Left hindlimb (tissue), 1 donor: Measurements from ENCODE around the gene UBASH3A.

Source experiments
- DNase-seq: peaks from one replicate; pipeline ENCODE4 v3.0.0-alpha.2; 2018

Gene UBASH3A

GRCh38 chr21:42403611-42404231 lies at the start of gene UBASH3A:
Gene UBASH3A, plus strand, starts transcription at chr21:42403902. Its CDS starts 44 bp downstream, at chr21:42403946.
- no peak for DNase-seq

GRCh38 chr21:42356046-42356445 lies 47.7 kb upstream of the UBASH3A start:
- DNase-seq: no peak

- DNase-seq: no peak
Observed at GRCh38 chr21:42356650-42357049, 47.1 kb upstream of the UBASH3A start.

DNA sequence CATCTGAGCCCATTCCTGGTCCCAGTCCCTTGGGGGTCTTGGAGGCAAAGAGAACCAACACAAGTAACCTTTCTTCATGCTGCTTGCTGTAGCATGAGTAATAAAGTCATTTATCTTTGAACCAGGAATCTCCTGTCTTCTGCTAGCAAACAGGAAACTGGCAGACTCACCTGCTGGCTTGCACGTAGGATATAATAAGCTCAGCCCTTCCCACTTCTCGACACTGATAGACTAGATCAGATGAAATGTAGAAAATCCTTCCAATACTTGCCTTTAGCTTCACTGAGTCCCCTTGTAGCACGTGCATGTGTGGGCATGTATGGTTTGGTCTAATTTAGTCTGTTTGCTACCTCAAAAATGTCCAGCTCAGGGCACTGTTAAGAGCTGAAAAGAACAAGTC lies 46.4 kb upstream of the UBASH3A start:
- no peak for DNase-seq

GRCh38 chr21:42358261-42358660 lies 45.4 kb upstream of the UBASH3A start:
- DNase-seq: no peak

GRCh38 chr21:42358937-42359336 lies 44.8 kb upstream of the UBASH3A start:
- DNase-seq: no peak

GRCh38 chr21:42360317-42360716 lies 43.4 kb upstream of the UBASH3A start:
- no peak for DNase-seq

- no peak for DNase-seq
Observed at GRCh38 chr21:42361286-42361685, 42.4 kb upstream of the UBASH3A start.

GRCh38 chr21:42362198-42362597 lies 41.5 kb upstream of the UBASH3A start:
- DNase-seq: no peak

DNA sequence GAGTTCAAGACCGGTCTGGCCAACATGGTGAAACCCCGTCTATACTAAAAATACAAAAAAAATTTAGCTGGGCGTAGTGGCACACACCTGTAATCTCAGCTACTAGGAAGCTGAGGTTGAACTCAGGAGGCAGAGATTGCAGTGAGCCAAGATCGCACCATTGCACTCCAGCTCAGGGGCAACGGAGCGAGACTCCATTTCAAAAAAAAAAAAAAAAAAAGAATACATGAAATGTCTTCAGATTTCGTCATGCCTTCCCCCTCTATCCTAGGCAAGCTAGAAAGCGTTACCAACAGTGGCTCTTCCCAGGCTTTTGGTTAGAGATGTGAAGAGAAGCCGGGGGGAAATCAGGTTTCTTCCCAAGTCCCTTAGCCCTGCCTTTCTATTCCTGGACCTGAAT lies 41.0 kb upstream of the UBASH3A start:
- no peak for DNase-seq

GRCh38 chr21:42363312-42363711 lies 40.4 kb upstream of the UBASH3A start:
- no peak for DNase-seq

DNA sequence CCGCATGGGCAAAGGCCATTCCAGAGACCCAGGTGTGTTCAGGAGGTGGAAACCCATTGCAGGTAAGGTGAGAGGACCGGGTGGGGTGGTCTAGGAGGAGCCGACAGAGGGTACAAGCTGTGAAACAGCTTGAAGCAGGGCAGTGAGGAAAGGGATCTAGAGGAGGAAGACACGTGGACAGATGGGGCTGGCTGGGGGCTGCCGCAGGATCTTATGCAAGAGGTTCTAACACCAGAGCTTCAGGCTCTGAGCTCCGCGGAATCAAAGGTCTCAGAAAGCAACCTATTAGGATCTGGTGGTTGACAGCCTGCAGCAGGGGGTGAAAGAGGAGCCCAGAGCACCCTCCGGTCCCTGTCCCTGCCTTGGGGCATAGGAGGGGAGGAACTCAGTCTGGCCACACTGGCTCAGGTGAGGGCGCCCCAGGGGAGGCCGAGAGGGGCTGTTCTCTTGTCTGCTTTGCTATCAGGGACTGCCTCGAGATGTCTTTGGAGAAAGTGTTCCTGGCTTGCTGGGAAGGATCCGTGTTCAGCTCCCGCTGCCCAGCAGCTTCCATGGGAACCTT lies 39.3 kb upstream of the UBASH3A start:
- DNase-seq: no peak

- DNase-seq: no peak
Observed at GRCh38 chr21:42365770-42366169, 37.9 kb upstream of the UBASH3A start.

DNA sequence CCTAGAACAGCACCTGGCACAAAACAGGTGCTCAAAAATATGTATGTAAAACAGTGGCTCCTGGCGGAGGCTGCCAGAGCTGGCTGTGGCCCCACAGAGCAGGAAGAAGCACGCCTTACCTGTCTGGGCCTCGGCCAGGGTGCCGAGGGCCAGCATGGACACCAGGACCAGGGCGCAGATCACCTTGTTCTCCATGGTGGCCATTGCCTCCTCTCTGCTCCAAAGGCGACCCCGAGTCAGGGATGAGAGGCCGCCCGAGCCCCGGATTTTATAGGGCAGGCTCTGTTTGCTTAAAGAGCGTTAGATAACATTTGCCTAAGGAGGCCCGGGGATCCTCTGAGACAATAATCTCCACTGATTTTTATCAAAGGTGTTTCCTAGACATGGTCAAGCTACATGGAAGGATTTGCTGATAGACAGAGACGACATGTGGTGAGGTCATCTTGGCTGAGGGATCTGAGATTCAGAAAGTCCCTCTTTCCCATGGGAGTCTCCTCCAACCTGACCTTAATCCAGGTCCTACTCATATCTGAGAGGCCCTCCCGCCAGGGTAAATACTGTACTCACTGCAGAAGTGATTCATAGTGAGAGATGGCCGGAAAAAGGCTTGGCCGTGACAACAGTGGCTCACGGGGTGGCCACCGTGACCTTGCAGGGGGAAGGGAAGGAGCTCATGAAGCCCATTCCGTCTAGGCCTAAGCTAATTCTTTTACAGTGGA lies 37.3 kb upstream of the UBASH3A start, which contains the start of gene TFF1:
TSS of gene TFF1 (minus strand) at position 244 of the 719 bp plus-strand sequence. CDS start at position 204, 40 bp downstream.
- no peak for DNase-seq

DNA sequence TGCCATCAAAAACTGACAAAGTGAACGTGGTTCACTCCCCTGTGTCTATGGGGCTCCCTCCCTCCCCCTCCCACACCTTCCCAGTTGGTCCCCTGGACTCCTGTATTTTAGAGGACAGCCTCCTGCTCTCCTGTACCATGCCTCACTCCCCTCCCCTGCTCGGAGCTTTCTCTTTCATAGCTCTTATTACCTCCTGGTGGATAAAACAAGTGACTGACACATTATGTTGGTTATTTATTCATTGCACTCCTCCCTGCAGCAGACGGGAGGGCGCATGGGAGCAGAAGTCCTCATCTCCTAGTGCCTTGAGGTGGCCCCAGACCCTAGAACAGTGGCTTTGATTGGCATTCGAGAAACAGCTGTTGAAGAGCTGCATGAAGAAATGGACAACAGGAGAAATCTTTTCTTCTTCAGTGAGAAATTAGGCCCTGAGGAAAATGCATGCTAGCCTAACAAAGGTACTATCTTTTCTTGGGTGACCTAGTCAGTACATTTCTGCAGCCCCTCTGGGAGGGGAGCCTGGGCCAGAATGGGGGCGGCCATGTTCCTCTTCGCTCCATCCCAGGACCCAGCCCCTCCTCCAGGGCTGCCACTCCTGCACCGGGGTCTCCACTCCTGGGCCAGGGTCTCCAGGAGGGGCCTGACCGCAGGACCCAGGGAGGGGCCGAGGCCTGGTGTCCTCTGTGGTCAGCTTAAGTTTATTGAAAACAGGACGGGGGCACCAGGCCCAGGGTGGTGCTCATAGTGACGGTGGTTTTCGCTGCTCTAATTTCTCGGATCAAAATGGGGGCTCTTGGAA lies 36.1 kb upstream of the UBASH3A start:
- DNase-seq: no peak

DNA sequence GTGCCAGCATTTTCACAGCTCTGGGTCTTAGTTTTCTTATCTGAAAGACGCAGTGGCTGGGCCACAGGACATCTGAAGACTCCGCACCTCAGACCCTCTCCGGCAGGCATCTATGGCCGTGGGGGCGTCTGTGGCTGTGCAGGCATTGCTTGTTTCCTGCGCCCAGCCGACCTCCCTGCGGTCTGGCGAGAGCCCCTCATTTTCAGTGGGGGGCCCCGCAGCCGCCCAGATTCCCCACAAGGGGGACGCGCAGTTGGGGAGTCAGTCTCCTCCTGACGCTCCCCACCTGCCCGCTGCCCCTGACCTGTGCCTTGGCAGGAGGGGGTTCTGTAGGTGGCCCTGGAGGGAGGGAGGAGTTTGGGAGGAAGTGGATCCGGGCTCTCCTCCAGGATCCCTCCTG lies 33.9 kb upstream of the UBASH3A start:
- DNase-seq: no peak

- no peak for DNase-seq
Observed at GRCh38 chr21:42370894-42371654, 32.6 kb upstream of the UBASH3A start.

- DNase-seq: no peak
Observed at GRCh38 chr21:42373196-42373907, 30.4 kb upstream of the UBASH3A start.

DNA sequence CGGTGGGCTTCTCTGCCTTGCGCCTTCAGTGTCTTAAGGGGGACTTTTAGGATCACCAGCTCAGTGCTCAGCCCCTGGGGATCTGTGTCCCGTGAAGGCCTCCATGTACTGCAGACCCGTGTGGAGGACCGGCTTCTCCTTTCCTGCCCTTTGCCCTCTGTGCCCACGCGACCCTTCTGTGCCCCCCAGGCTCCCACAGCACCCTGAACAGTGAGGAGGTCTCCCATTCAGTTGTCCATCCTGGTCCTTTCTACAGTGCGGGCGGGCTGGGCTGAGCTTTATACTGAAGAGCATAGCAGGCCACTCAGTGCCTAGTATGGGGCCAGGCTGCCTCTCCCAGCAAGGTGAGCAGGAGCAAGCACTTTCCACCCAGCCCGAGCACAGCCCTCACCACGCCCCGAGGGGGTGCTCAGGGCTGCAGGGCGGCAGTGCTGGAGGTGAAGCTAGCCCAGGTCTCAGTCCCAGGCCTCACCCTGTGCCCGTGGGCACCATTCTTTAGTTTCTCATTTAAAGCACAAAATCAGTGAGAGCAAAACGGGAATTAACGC lies 29.7 kb upstream of the UBASH3A start:
- no peak for DNase-seq

GRCh38 chr21:42374457-42374856 lies 29.2 kb upstream of the UBASH3A start:
- no peak for DNase-seq

- DNase-seq: no peak
Observed at GRCh38 chr21:42374864-42375499, 28.7 kb upstream of the UBASH3A start.
